Activated CD8-positive, alpha-beta memory T cell treated with anti-CD3 and anti-CD28 coated beads, Interleukin-2, amount 10 ng/mL, durations not matched to agents 7 days and 5 days (primary cell): ENCODE data around the gene CYP2W1. TPM values are rescaled to one million over a fixed set of nuclear protein-coding genes. Genes with fewer than 3 reads are reported as not detected.

Source experiments
- ATAC-seq: fragments of 150-1000 bp; cut with Tn5 transposase; one replicate; pipeline ENCODE4 v1.10.0; 2021; ENCODE audit warnings: moderate library complexity
- CTCF ChIA-PET: fragments of 350-600 bp; sonication (Branson Sonifier 250); formaldehyde crosslinking; loops from one replicate; lab custom pipeline; 2021; ENCODE audit warnings: antibody characterized with exemption; lab: Charles Lee
- DNase-seq: peaks from one replicate; pipeline ENCODE4 v3.0.0-alpha.2; 2020
- H3K27ac Mint-ChIP-seq: one replicate; pipeline ENCODE4 v1.8.0; 2021; ENCODE audit warnings: mild to moderate bottlenecking, mixed read lengths
- H3K27me3 Mint-ChIP-seq: one replicate; pipeline ENCODE4 v1.8.0; 2021; ENCODE audit warnings: mixed read lengths
- H3K36me3 Mint-ChIP-seq: one replicate; pipeline ENCODE4 v1.8.0; 2021; ENCODE audit warnings: mild to moderate bottlenecking, mixed read lengths
- H3K4me1 Mint-ChIP-seq: one replicate; pipeline ENCODE4 v1.8.0; 2021; ENCODE audit warnings: mixed read lengths
- H3K4me3 Mint-ChIP-seq: one replicate; pipeline ENCODE4 v1.8.0; 2021; ENCODE audit warnings: mild to moderate bottlenecking, moderate library complexity, mixed read lengths
- H3K9me3 Mint-ChIP-seq: one replicate; pipeline ENCODE4 v1.8.0; 2022; ENCODE audit warnings: low read depth, mixed read lengths
- total RNA-seq, 2 experiments: library from RNA; stranded (reverse); gene quantifications; one replicate each; pipeline ENCODE4 v1.2.3, GENCODE V29; 2021

The CYP2W1 gene
- total RNA-seq, 2 experiments from 2014 or later = not detected

GRCh38 chr7:1018334-1018695 is 35.3 kb downstream of the CYP2W1 start:
- Mint-ChIP-seq H3K27ac (no peak overlapping the region), H3K9me3 (peaks cover 2% of the 10 kb centered on the region), H3K36me3 (peaks cover 22% of the 10 kb centered on the region), H3K4me1 (peaks cover 4% of the 10 kb centered on the region), H3K4me3 (no peak overlapping the region), H3K27me3 (no peaks in the 10 kb centered on the region)
- ATAC-seq (no peak), DNase-seq (no peak)
- CTCF ChIA-PET = interaction anchor here (2.6 kb wide), 1 partner anchor 25 kb away, joined by 11 read pairs; no protein-coding TSS in a partner anchor

GRCh38 chr7:1019255-1019785 is 36.3 kb downstream of the CYP2W1 start:
- H3K4me1 Mint-ChIP-seq = peaks cover 4% of the 10 kb centered on the region

GRCh38 chr7:1019789-1020610 is 37.0 kb downstream of the CYP2W1 start:
- CTCF ChIA-PET = interaction anchor here (0.7 to 2.7 kb wide), 3 partner anchors 26 to 46 kb away, joined by 3 to 10 read pairs (median 3); no protein-coding TSS in a partner anchor
- Mint-ChIP-seq H3K27ac (no peak overlapping the region), H3K27me3 (no peaks in the 10 kb centered on the region), H3K4me3 (no peak overlapping the region), H3K4me1 (peaks cover 4% of the 10 kb centered on the region), H3K9me3 (peaks cover 2% of the 10 kb centered on the region), H3K36me3 (peaks cover 22% of the 10 kb centered on the region)
- DNase-seq = no peak
- no peak for ATAC-seq

More at GRCh38 chr7:1019255-1019785, 36.3 kb downstream of the CYP2W1 start:
- Mint-ChIP-seq H3K9me3 (peaks cover 2% of the 10 kb centered on the region), H3K4me3 (no peak overlapping the region), H3K36me3 (peaks cover 22% of the 10 kb centered on the region), H3K27ac (no peak overlapping the region), H3K27me3 (no peaks in the 10 kb centered on the region)
- no peak for ATAC-seq
- CTCF ChIA-PET = interaction anchor here (0.7 to 2.6 kb wide), 3 partner anchors 26 to 46 kb away, joined by 3 to 11 read pairs (median 3); no protein-coding TSS in a partner anchor
- no peak for DNase-seq

GRCh38 chr7:1020849-1021251 is 37.9 kb downstream of the CYP2W1 start:
- Mint-ChIP-seq H3K27me3 (no peaks in the 10 kb centered on the region), H3K36me3 (peaks cover 22% of the 10 kb centered on the region), H3K9me3 (peaks cover 2% of the 10 kb centered on the region), H3K4me3 (no peak overlapping the region), H3K27ac (no peak overlapping the region), H3K4me1 (peaks cover 4% of the 10 kb centered on the region)
- ATAC-seq = no peak
- no peak for DNase-seq
- CTCF ChIA-PET = interaction anchor here (2.3 to 2.7 kb wide), 2 partner anchors 27 to 45 kb away, joined by 9 to 10 read pairs; no protein-coding TSS in a partner anchor

GRCh38 chr7:1021366-1021765 is 38.4 kb downstream of the CYP2W1 start:
- no peak overlapping the region for H3K27ac Mint-ChIP-seq
- H3K4me3 Mint-ChIP-seq = no peak overlapping the region
- peaks cover 2% of the 10 kb centered on the region for H3K9me3 Mint-ChIP-seq
- no peaks in the 10 kb centered on the region for H3K27me3 Mint-ChIP-seq
- H3K4me1 Mint-ChIP-seq = peaks cover 5% of the 10 kb centered on the region
- CTCF ChIA-PET = interaction anchor here (2.3 to 2.7 kb wide), 2 partner anchors 27 to 44 kb away, joined by 9 to 10 read pairs; no protein-coding TSS in a partner anchor
- peaks cover 22% of the 10 kb centered on the region for H3K36me3 Mint-ChIP-seq
- DNase-seq (no peak), ATAC-seq (no peak)

- Mint-ChIP-seq H3K4me3 (no peak overlapping the region), H3K27me3 (no peaks in the 10 kb centered on the region), H3K9me3 (peaks cover 2% of the 10 kb centered on the region), H3K36me3 (peaks cover 22% of the 10 kb centered on the region), H3K27ac (no peak overlapping the region), H3K4me1 (peaks cover 10% of the 10 kb centered on the region)
- ATAC-seq = no peak
- CTCF ChIA-PET = interaction anchor here (2.3 to 2.7 kb wide), 2 partner anchors 28 to 44 kb away, joined by 9 to 10 read pairs; no protein-coding TSS in a partner anchor
- DNase-seq = no peak
Observed at GRCh38 chr7:1021931-1022330, 39.0 kb downstream of the CYP2W1 start.

- H3K36me3 Mint-ChIP-seq = peaks cover 22% of the 10 kb centered on the region
- no peak for DNase-seq
- H3K9me3 Mint-ChIP-seq = peaks cover 2% of the 10 kb centered on the region
- no peaks in the 10 kb centered on the region for H3K27me3 Mint-ChIP-seq
- H3K27ac Mint-ChIP-seq = no peak overlapping the region
- H3K4me3 Mint-ChIP-seq = no peak overlapping the region
- peaks cover 12% of the 10 kb centered on the region for H3K4me1 Mint-ChIP-seq
- no peak for ATAC-seq
- CTCF ChIA-PET = interaction anchor here (2.3 to 2.7 kb wide), 2 partner anchors 28 to 43 kb away, joined by 9 to 10 read pairs; no protein-coding TSS in a partner anchor
Observed at GRCh38 chr7:1022356-1022755, 39.4 kb downstream of the CYP2W1 start.

- Mint-ChIP-seq H3K4me3 (no peak overlapping the region), H3K9me3 (peaks cover 2% of the 10 kb centered on the region), H3K27me3 (no peaks in the 10 kb centered on the region), H3K4me1 (peaks cover 13% of the 10 kb centered on the region), H3K36me3 (peaks cover 22% of the 10 kb centered on the region), H3K27ac (no peak overlapping the region)
- DNase-seq (no peak), ATAC-seq (no peak)
- CTCF ChIA-PET = interaction anchor here (2.3 kb wide), 1 partner anchor 29 kb away, joined by 9 read pairs; no protein-coding TSS in a partner anchor
Observed at GRCh38 chr7:1022801-1023465, 40.0 kb downstream of the CYP2W1 start.

- peaks cover 16% of the 10 kb centered on the region for H3K4me1 Mint-ChIP-seq
- H3K27me3 Mint-ChIP-seq = no peaks in the 10 kb centered on the region
- DNase-seq (no peak), ATAC-seq (no peak)
- H3K27ac Mint-ChIP-seq = no peak overlapping the region
- H3K4me3 Mint-ChIP-seq = no peak overlapping the region
- H3K36me3 Mint-ChIP-seq = peaks cover 15% of the 10 kb centered on the region
- H3K9me3 Mint-ChIP-seq = peaks cover 2% of the 10 kb centered on the region
- CTCF ChIA-PET = interaction anchor here (1.0 to 3.1 kb wide), 2 partner anchors 31 to 41 kb away, joined by 3 to 15 read pairs; no protein-coding TSS in a partner anchor
Observed at GRCh38 chr7:1024331-1024841, 41.4 kb downstream of the CYP2W1 start.

GRCh38 chr7:1024876-1025742 is 42.1 kb downstream of the CYP2W1 start:
- ATAC-seq (no peak), DNase-seq (no peak)
- no peak overlapping the region for H3K4me3 Mint-ChIP-seq
- H3K9me3 Mint-ChIP-seq = peaks cover 2% of the 10 kb centered on the region
- H3K36me3 Mint-ChIP-seq = peaks cover 15% of the 10 kb centered on the region
- no peak overlapping the region for H3K27ac Mint-ChIP-seq
- CTCF ChIA-PET = interaction anchor here (0.8 to 3.1 kb wide), 4 partner anchors 19 to 41 kb away, joined by 3 to 15 read pairs (median 4); partner anchors contain the start of gene GPR146
- H3K4me1 Mint-ChIP-seq = peaks cover 20% of the 10 kb centered on the region
- no peaks in the 10 kb centered on the region for H3K27me3 Mint-ChIP-seq

- CTCF ChIA-PET = interaction anchor here (0.8 to 3.1 kb wide), 3 partner anchors 18 to 40 kb away, joined by 3 to 15 read pairs (median 6); partner anchors contain the start of gene GPR146
- Mint-ChIP-seq H3K27ac (peak overlapping the region; percentile 17), H3K4me3 (no peak overlapping the region), H3K4me1 (peaks cover 20% of the 10 kb centered on the region), H3K36me3 (peaks cover 15% of the 10 kb centered on the region), H3K9me3 (peaks cover 2% of the 10 kb centered on the region), H3K27me3 (no peaks in the 10 kb centered on the region)
- DNase-seq (no peak), ATAC-seq (no peak)
Observed at GRCh38 chr7:1025743-1026581, 43.0 kb downstream of the CYP2W1 start.
